Effector memory CD8-positive, alpha-beta T cell (primary cell): Measurements from ENCODE around the gene SULT1C2.

Experiments
- ATAC-seq: fragments of 150-1000 bp; cut with Tn5 transposase; replicated peaks from 2 replicates; pipeline ENCODE4 v1.10.0; 2021; ENCODE audit warnings: mild to moderate bottlenecking, moderate library complexity
- DNase-seq, 3 experiments: peaks; one replicate each; pipeline ENCODE4 v3.0.0; 2021
- H3K27ac Mint-ChIP-seq, 2 donors: one replicate each; pipeline ENCODE4 v1.8.0; 2022; ENCODE audit warnings: mild to moderate bottlenecking in 2 of 2, mixed read lengths in 2 of 2, moderate library complexity in 2 of 2
- H3K27me3 Mint-ChIP-seq, 2 donors: one replicate each; pipeline ENCODE4 v1.8.0; 2022; ENCODE audit warnings: mixed read lengths in 2 of 2
- H3K36me3 Mint-ChIP-seq: one replicate; pipeline ENCODE4 v1.8.0; 2022; ENCODE audit warnings: mild to moderate bottlenecking, moderate library complexity, mixed read lengths; ENCODE audit not compliant: insufficient read depth
- H3K4me1 Mint-ChIP-seq, 2 donors: one replicate each; pipeline ENCODE4 v1.8.0; 2022; ENCODE audit warnings: low read depth in 2 of 2, mixed read lengths in 2 of 2
- H3K4me3 Mint-ChIP-seq, 2 donors: one replicate each; pipeline ENCODE4 v1.8.0; 2022; ENCODE audit warnings: mild to moderate bottlenecking in 2 of 2, mixed read lengths in 2 of 2, moderate library complexity in 2 of 2
- H3K9me3 Mint-ChIP-seq, 2 donors: one replicate each; pipeline ENCODE4 v1.8.0; 2022; ENCODE audit warnings: mixed read lengths in 2 of 2

SULT1C2 gene

DNA sequence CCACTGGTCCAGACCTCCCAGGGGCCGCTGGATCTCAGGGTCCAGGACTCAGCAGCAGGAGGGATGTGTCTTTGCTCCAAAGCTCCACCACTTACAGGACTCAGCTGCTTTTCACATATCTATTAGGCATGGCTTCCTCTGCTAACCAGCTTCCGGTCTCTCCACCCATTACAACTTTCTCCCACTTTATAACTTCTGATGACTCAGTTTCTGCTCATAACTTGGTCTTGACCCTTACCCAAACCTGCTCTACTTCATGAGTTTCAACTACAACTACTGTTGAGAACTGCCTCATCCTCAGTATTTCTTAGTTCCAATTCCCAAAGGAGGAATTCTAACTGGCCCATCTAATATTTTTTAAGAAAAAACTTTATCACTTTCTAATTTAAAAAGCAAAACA, 17.2 kb downstream of the SULT1C2 start:
- no peak overlapping the region for H3K27ac Mint-ChIP-seq
- no peaks in the 10 kb centered on the region for H3K9me3 Mint-ChIP-seq
- no peaks in the 10 kb centered on the region for H3K36me3 Mint-ChIP-seq
- H3K4me3 Mint-ChIP-seq = no peak overlapping the region
- H3K4me1 Mint-ChIP-seq = no peaks in the 10 kb centered on the region
- ATAC-seq (no peak), DNase-seq (no peak)
- peaks cover 9 to 15% of the 10 kb centered on the region in 2 donors for H3K27me3 Mint-ChIP-seq

DNA sequence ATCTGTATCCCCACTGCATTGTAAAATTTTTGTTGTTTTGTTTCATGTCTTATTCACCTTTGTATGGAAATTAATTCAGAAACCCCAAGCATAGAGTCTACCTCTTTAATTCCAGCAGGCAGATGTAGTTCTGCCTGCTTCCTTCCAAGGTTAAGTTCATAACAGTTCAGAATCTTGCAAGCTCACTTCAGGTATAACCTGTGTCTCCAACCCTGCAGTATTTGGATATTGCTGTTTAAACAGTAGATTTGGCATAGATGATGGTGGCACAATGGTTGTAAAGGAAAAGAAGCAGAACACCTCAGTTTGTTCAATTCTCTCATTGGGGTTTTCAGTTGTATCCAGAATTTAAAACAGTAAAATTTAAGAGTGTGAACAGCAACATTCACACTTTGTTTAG, 21.2 kb downstream of the SULT1C2 start:
- peaks cover 0 to 1% of the 10 kb centered on the region in 2 donors for H3K9me3 Mint-ChIP-seq
- no peak overlapping the region for H3K27ac Mint-ChIP-seq
- no peak overlapping the region for H3K4me3 Mint-ChIP-seq
- no peaks in the 10 kb centered on the region for H3K4me1 Mint-ChIP-seq
- DNase-seq (no peak), ATAC-seq (no peak)
- no peaks in the 10 kb centered on the region for H3K36me3 Mint-ChIP-seq
- peaks cover 0 to 8% of the 10 kb centered on the region in 2 donors for H3K27me3 Mint-ChIP-seq

DNA sequence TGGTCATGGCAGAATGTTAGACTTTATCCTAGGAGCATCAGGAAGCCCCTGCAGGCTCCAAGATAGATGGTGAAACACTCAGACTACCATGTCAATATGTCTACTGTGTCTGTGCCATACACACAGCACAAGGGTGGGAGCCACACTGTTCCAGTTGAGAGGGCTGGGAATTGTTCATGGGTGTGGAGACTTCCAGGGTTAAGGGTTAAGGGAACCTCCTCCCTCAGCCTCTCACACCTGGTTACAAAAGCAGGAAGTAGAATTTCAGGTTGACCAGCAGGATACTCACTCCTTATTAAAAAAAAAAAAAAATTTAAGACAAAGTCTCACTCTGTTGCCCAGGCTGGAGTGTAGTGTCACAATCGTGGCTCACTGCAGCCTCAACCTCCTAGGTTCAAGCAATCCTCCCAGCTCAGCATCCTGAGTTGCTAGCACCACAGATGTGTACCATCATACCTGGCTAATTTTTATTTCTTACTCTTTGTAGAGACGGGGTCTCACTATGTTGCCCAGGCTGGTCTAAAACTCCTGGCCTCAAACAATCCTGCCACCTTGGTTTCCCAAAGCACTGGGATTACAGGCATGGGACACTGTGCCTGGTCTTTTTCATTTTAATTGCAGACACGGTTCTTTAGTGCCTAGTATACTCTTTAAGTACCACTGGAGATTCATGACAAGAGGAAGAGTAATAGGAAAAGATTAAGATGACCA, 26.0 kb downstream of the SULT1C2 start:
- H3K27me3 Mint-ChIP-seq = peaks cover 5 to 35% of the 10 kb centered on the region in 2 donors
- peaks cover 0 to 1% of the 10 kb centered on the region in 2 donors for H3K9me3 Mint-ChIP-seq
- no peak overlapping the region for H3K27ac Mint-ChIP-seq
- no peak for ATAC-seq
- H3K36me3 Mint-ChIP-seq = no peaks in the 10 kb centered on the region
- DNase-seq = no peak
- H3K4me3 Mint-ChIP-seq = no peak overlapping the region
- no peaks in the 10 kb centered on the region for H3K4me1 Mint-ChIP-seq

DNA sequence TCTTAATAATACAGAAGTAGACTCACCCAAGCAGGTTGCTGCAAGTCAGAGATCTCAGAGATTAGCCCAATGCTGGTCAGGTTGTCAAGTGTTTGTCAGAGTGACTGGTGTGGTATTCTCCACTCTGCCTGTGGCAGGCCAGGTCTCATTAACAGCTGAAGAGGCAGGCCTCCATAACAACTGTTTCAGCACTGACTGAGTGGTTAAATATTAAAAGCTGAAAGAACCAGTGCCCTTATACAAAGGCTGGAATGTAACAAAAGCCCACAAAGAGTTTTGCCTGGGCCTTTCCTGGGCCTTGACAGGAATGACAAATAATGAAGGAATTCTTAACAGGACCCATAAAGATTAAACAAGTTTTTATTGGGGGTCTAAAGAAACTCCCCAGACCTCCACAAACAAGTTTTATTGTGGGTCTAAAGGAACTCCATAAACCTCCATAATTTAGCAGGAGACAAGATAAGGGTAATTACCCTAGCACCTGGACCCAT, 26.8 kb downstream of the SULT1C2 start:
- Mint-ChIP-seq H3K36me3 (no peaks in the 10 kb centered on the region), H3K9me3 (peaks cover 0 to 1% of the 10 kb centered on the region in 2 donors), H3K27me3 (peaks cover 5 to 35% of the 10 kb centered on the region in 2 donors), H3K4me1 (no peaks in the 10 kb centered on the region), H3K4me3 (no peak overlapping the region), H3K27ac (no peak overlapping the region)
- no peak for DNase-seq
- no peak for ATAC-seq

DNA sequence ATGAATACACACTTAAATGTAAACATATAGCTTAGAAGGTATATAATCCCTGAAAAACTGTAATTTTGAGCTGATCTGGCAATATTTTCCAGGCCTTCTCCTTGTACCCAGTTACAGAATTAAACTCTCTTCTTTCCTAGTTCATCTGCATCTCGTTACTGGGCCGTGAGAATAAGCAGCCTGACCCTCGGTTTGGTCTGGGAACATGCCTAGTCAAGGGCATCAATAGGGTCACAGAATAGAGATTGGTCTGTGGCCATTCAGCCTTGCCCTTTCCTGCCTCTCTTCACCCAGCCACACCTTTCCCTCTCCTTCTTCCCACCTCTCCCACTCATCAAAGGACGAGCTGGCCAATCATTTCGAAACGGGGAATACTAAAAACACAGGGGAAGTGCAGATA, 27.3 kb downstream of the SULT1C2 start:
- Mint-ChIP-seq H3K4me1 (no peaks in the 10 kb centered on the region), H3K27ac (no peak overlapping the region), H3K36me3 (no peaks in the 10 kb centered on the region), H3K27me3 (peaks cover 5 to 35% of the 10 kb centered on the region in 2 donors), H3K4me3 (no peak overlapping the region), H3K9me3 (peaks cover 0 to 1% of the 10 kb centered on the region in 2 donors)
- ATAC-seq = no peak
- DNase-seq = no peak

DNA sequence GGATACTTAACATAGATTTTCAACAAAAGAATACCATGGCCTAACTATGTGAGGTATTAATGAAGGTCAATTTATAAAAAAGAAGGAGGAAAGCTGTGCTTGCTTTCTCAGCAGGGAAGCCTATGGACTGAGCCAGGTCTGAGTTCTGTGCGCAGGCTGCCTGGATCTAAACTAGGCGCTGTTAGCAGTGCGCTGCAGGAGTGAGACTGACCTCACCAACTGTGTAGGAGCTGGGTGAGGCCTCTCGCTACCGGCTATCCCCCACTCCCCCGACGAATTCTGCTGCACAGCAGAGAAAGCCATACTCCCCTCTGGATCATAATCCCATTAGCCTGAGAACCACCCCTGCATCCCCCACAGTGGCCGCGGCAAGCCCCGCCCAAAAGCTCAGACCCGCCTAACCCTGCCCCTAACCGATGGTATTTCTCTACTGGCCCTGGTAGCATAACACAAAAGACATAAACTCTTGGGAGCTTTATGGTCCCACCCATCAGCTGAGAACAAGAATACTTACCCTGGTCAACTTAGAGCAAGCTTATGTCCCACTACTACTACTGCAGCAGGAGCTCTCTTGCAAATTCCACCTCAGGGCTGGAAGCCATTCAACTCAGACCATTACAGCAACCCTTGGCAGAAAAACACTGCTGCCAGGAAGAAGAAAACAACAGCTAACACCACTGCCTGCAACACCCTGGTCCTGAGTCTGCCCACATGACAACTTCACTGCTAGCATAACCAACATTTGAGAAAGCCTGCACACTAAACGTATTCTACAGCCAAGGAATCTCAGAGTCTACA, 28.0 kb downstream of the SULT1C2 start:
- ATAC-seq (no peak), DNase-seq (no peak)
- no peak overlapping the region for H3K4me3 Mint-ChIP-seq
- H3K27ac Mint-ChIP-seq = no peak overlapping the region
- no peaks in the 10 kb centered on the region for H3K36me3 Mint-ChIP-seq
- H3K4me1 Mint-ChIP-seq = no peaks in the 10 kb centered on the region
- H3K9me3 Mint-ChIP-seq = no peaks in the 10 kb centered on the region
- H3K27me3 Mint-ChIP-seq = peaks cover 8 to 41% of the 10 kb centered on the region in 2 donors

DNA sequence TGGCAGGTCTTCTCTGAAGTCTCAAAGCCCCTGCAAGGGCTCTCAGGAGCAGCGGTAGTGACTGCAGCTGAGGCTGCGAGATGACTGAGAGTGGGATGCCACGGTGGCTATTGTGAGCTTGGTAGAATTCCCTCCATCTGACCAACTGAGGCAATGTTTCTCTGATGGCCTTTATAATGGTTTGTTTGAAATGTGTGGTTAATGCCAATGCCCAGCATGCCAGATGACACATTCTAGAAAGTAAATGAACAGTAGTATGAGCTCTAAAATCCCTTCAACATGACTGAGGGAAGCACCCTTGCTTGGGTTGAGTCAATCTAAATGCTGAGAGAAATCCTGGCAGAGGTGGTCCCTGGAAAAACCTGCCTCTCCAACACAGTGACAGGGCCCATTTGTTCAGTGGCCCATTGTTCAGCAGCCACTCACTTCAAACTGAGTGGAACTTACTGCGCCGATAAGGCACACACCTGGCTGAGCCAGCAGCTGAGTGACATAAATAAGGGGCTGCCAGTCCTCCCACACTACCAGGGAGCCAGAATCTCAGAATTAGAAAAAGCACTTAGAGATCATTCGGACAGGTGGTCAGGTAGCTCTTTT, 31.7 kb downstream of the SULT1C2 start:
- H3K4me3 Mint-ChIP-seq = no peak overlapping the region
- no peaks in the 10 kb centered on the region for H3K9me3 Mint-ChIP-seq
- H3K27ac Mint-ChIP-seq = no peak overlapping the region
- DNase-seq (no peak), ATAC-seq (no peak)
- no peaks in the 10 kb centered on the region for H3K36me3 Mint-ChIP-seq
- no peaks in the 10 kb centered on the region for H3K4me1 Mint-ChIP-seq
- H3K27me3 Mint-ChIP-seq = peaks cover 29 to 61% of the 10 kb centered on the region in 2 donors

DNA sequence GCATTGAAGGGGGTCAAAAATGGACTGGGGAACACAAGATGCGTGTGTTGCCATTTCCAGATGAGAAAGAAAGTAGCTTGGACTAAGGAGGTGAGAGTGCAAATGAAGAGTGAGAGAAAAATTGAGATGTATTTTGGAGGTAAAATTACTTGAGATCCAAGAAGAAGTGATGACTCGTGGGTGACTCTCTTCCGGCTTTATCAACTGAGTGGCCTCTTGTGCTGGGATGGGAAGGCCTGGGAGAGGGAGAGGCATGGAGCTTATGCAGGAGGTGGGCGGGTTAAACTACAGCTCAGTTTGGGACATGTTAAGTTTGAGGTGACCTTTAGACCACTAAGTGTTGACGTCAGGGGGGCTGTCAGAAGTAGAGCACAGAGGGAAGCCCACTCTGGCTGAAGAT, 34.9 kb downstream of the SULT1C2 start:
- no peak for DNase-seq
- Mint-ChIP-seq H3K27ac (no peak overlapping the region), H3K36me3 (no peaks in the 10 kb centered on the region), H3K4me3 (no peak overlapping the region), H3K27me3 (peaks cover 29 to 41% of the 10 kb centered on the region in 2 donors), H3K9me3 (no peaks in the 10 kb centered on the region), H3K4me1 (no peaks in the 10 kb centered on the region)
- ATAC-seq = no peak

DNA sequence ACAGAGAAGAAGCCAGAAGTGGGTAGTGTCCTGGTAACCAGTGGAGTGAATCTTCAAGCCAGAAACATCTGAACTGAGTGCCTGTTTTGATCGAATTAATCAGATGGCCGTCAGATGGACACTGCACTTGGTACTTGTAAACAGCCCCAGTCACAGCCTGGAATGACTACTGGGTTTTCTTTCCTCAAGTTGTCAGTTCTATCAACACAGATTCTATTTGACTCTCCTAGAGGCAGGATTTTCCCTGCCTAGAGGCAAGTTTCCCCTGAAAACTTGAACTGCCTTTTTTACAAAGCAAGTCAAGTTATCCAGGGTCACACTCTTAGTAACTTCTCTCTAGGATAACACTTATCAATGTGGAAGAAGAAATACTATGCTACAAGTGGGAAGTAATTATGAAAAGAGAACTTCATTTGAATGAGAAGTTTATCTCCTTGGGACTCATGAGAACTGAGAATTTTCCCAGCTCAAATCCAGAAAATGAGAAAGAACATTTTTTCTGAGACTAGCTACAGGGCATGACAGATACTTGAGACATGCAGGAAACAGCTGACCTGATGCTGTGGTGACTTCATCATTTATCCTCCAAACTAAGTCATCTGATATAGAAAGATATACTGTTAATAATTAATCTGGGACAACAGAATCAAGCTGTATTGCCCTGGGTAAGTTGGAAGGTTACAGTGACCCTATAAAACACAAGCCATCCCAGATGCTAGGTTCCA, 36.0 kb downstream of the SULT1C2 start:
- DNase-seq (no peak), ATAC-seq (no peak)
- Mint-ChIP-seq H3K4me1 (no peaks in the 10 kb centered on the region), H3K9me3 (no peaks in the 10 kb centered on the region), H3K27ac (no peak overlapping the region), H3K36me3 (no peaks in the 10 kb centered on the region), H3K4me3 (no peak overlapping the region), H3K27me3 (peaks cover 38 to 48% of the 10 kb centered on the region in 2 donors)

DNA sequence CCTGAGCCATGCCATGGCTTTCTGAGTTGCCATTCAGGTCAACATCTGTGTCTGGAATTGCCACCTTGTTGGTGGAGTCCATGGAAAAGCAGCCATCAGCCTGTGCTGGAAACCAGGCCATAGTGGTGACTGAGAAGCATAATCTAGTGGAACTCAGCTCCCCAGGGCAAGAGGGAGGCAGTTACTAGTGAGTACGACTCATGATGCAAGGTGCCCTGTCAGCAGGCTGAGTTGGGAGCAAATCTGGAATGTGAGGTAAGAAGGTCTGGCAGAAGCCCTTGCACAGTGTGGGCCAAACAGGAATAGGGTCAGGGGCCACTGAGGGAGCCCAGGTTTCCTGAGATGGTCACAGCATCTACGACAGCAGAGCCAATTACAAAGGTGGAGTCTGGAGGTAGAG, 37.1 kb downstream of the SULT1C2 start:
- ATAC-seq (no peak), DNase-seq (no peak)
- Mint-ChIP-seq H3K36me3 (no peaks in the 10 kb centered on the region), H3K27me3 (peaks cover 49 to 55% of the 10 kb centered on the region in 2 donors), H3K4me3 (no peak overlapping the region), H3K27ac (no peak overlapping the region), H3K4me1 (no peaks in the 10 kb centered on the region), H3K9me3 (no peaks in the 10 kb centered on the region)

DNA sequence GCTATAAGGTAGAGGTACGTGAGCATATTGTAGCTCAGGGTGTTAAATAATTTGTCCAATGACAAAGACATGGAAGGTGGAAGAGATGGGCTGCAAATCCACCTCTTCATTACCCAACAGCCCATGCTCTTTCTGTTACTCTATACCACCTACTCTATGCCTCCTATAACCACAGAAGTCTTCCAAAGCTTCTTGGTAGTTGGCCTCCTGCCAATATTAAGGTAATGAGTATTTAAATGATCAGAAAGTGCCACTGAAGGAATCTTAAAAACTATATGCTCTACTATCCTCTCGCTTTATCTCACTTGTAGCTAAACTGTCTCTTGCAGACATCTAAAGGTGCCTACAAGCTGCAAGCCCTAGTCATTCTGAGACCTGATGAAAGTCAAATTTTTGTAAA, 41.1 kb downstream of the SULT1C2 start:
- Mint-ChIP-seq H3K4me1 (no peaks in the 10 kb centered on the region), H3K4me3 (no peak overlapping the region), H3K36me3 (no peaks in the 10 kb centered on the region), H3K27me3 (peaks cover 30 to 35% of the 10 kb centered on the region in 2 donors), H3K27ac (no peak overlapping the region), H3K9me3 (no peaks in the 10 kb centered on the region)
- ATAC-seq (no peak), DNase-seq (no peak)

DNA sequence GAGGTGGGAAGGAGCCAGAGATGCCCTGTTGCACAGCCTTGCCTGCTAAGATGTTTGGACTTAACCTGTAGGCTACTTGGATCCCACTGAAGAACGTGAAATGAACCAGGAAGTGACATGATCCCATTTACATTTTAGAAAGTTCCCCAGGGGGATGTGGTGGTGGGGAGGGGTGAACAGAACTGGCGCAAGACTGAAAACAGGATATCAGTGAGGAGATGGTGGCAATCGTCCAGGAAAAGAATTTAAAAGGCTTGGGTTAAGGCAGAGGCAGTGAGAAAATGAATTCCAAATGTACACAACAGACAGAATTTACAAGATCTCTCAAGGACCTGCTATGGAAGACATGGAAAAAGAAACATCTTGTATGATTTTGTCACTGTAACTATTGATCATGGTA, 42.3 kb downstream of the SULT1C2 start:
- Mint-ChIP-seq H3K9me3 (no peaks in the 10 kb centered on the region), H3K27ac (no peak overlapping the region), H3K36me3 (no peaks in the 10 kb centered on the region), H3K27me3 (peaks cover 30 to 43% of the 10 kb centered on the region in 2 donors), H3K4me3 (no peak overlapping the region), H3K4me1 (no peaks in the 10 kb centered on the region)
- ATAC-seq (no peak), DNase-seq (no peak)

DNA sequence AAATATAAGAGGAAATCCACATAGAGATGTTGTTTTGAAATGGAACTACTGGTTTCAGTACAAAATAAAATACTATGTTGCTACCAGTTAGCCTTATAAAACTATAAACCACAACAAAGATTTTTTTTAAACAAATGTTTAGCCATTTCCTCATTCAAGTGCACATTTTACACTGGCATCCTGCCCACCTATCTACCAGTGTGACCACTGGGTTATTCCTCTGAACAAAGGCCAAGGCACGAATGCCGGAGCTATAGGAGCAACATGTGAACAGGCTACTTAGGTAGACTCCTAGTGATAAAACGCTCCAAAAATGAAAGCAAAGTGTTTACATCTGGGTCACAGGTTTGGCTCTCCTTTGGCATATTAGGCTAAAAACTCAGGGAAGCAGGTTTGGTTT, 57.3 kb downstream of the SULT1C2 start:
- Mint-ChIP-seq H3K36me3 (peaks cover 4% of the 10 kb centered on the region), H3K27ac (no peak overlapping the region), H3K4me1 (no peaks in the 10 kb centered on the region), H3K4me3 (no peak overlapping the region), H3K27me3 (peaks cover 20 to 31% of the 10 kb centered on the region in 2 donors), H3K9me3 (no peaks in the 10 kb centered on the region)
- DNase-seq = no peak
- ATAC-seq = no peak
